ENCODE results near the gene FAM111A.

GRCh38 chr11:59119826-59120225 is 22.8 kb upstream of the FAM111A start:
- TF ChIP-seq YY1 (tag by site-specific recombination; IDR thresholded peaks at IDR 0.05), result no peak
- TF ChIP-seq ZBTB17 (tag by site-specific recombination; IDR thresholded peaks at IDR 0.05), result no peak
- TF ChIP-seq SETDB1 (IDR thresholded peaks at IDR 0.05; ENCODE audit: insufficient read length, low read length), result no peak
- no peak for TF ChIP-seq BCL11B (tag by site-specific recombination; IDR thresholded peaks at IDR 0.05; ENCODE audit: low read depth)
- TF ChIP-seq INSM2 (tag by site-specific recombination; IDR thresholded peaks at IDR 0.05), result no peak
- TF ChIP-seq WT1 (tag by site-specific recombination; IDR thresholded peaks at IDR 0.05), result no peak
- no peak for TF ChIP-seq ZNF26 (tag by site-specific recombination; IDR thresholded peaks at IDR 0.05)
- no peak for TF ChIP-seq KLF16 (tag by site-specific recombination; IDR thresholded peaks at IDR 0.05)
- no peak for TF ChIP-seq CTCF (tag by site-specific recombination; IDR thresholded peaks at IDR 0.05)
- no peak for TF ChIP-seq FEZF1 (tag by site-specific recombination; IDR thresholded peaks at IDR 0.05)
